OCI-LY7 (cell line): ENCODE data around the gene LRRC36. TPM values are rescaled to one million over a fixed set of nuclear protein-coding genes. Genes with fewer than 3 reads are reported as not detected.

Experiments used
- BruUV-seq: library from RNA; stranded (reverse); fragments of 400-500 nt; replicated peaks from 2 replicates; lab custom pipeline; 2021; lab: Mats Ljungman, UMichigan
- CTCF ChIA-PET: fragments of 300-600 bp; sonication (Branson Sonifier 250); formaldehyde crosslinking; loops from one replicate; lab custom pipeline; 2022; ENCODE audit warnings: antibody characterized with exemption; ENCODE audit not compliant: unreplicated experiment; lab: Charles Lee
- POLR2A ChIA-PET: fragments of 300-600 bp; sonication (Branson Sonifier 250); formaldehyde crosslinking; loops from one replicate; lab custom pipeline; 2022; ENCODE audit warnings: antibody characterized with exemption; lab: Charles Lee
- DNase-seq: peaks from one replicate; pipeline ENCODE4 v3.0.0-alpha.2; 2015; ENCODE audit warnings: low spot score
- H2AFZ ChIP-seq: fragments of 200-600 bp; sonication (generic), shearing (Covaris generic); 2 replicates; pipeline ENCODE4 v1.6.1; 2014; ENCODE audit warnings: mild to moderate bottlenecking, antibody characterized with exemption, low read length, moderate library complexity
- H3K27ac ChIP-seq: fragments of 200-600 bp; sonication (generic); 2 replicates; pipeline ENCODE4 v1.5.1; 2014; ENCODE audit warnings: mixed run types, low read depth, mild to moderate bottlenecking, moderate library complexity, low read length, inconsistent platforms; ENCODE audit not compliant: poor library complexity, severe bottlenecking
- H3K36me3 ChIP-seq: fragments of 200-600 bp; sonication (generic); 2 replicates; pipeline ENCODE4 v1.6.1; 2014; ENCODE audit warnings: mild to moderate bottlenecking, antibody characterized with exemption, low read length, moderate library complexity, mixed read lengths; ENCODE audit not compliant: insufficient read depth
- H3K4me1 ChIP-seq: fragments of 200-600 bp; sonication (generic); 2 replicates; pipeline ENCODE4 v1.5.1; 2014; ENCODE audit warnings: mild to moderate bottlenecking, low read length; ENCODE audit not compliant: insufficient read depth, poor library complexity, severe bottlenecking
- H3K4me2 ChIP-seq: fragments of 200-600 bp; sonication (generic); 2 replicates; pipeline ENCODE4 v1.6.1; 2014; ENCODE audit warnings: mild to moderate bottlenecking, low read length
- H3K4me3 ChIP-seq: fragments of 200-600 bp; sonication (generic); 2 replicates; pipeline ENCODE4 v1.5.1; 2014; ENCODE audit warnings: mild to moderate bottlenecking, low read depth, low read length; ENCODE audit not compliant: poor library complexity, severe bottlenecking
- H3K79me2 ChIP-seq: fragments of 200-600 bp; sonication (generic); 2 replicates; pipeline ENCODE4 v1.6.1; 2016; ENCODE audit warnings: low read depth, mild to moderate bottlenecking, low read length, moderate library complexity, mixed read lengths; ENCODE audit not compliant: insufficient read depth
- H3K9me2 ChIP-seq: fragments of 200-600 bp; sonication (generic); 2 replicates; pipeline ENCODE4 v1.6.1; 2016; ENCODE audit warnings: mild to moderate bottlenecking, low read length, mixed read lengths; ENCODE audit not compliant: insufficient read depth
- H3K9me3 ChIP-seq: fragments of 200-600 bp; sonication (generic); 2 replicates; pipeline ENCODE4 v1.6.1; 2014; ENCODE audit warnings: mild to moderate bottlenecking, mixed run types, low read length, mixed read lengths
- H4K20me1 ChIP-seq: fragments of 200-600 bp; sonication (generic); 2 replicates; pipeline ENCODE4 v1.6.1; 2014; ENCODE audit warnings: mild to moderate bottlenecking, antibody characterized with exemption, low read length, moderate library complexity, mixed read lengths; ENCODE audit not compliant: insufficient read depth
- CTCF ChIP-seq: fragments of 200-600 bp; sonication (generic); conservative IDR thresholded peaks from 2 replicates; pipeline ENCODE4 v1.5.1; 2014; ENCODE audit warnings: mild to moderate bottlenecking, antibody characterized with exemption, low read length, moderate library complexity, mixed read lengths
- EZH2phosphoT487 ChIP-seq: fragments of 200-600 bp; sonication (generic); IDR thresholded peaks from 2 replicates; pipeline ENCODE4 v1.6.1; 2018; ENCODE audit warnings: low read depth, borderline replicate concordance, mild to moderate bottlenecking, mixed run types, antibody characterized with exemption, low read length, moderate library complexity, mixed read lengths
- intact Hi-C: fragments of 100-400 bp; cut with micrococcal nuclease; formaldehyde crosslinking; loops from one replicate; pipeline ENCODE4 v1.10.0; 2022; ENCODE audit not compliant: unreplicated experiment
- total RNA-seq, 2 experiments: library from RNA; depleted of rRNA in 1 of 2; stranded (reverse); fragments of >200 nt in 1 of 2; shearing (Covaris generic) in 1 of 2; gene quantifications; 2 replicates each; pipeline ENCODE4 v1.2.3, GENCODE V29; 2014 to 2022

The LRRC36 gene
- total RNA-seq, 2 experiments from 2014 or later: not detected

- POLR2A ChIA-PET: no interaction called here
- Histone ChIP-seq H3K4me1 (no peaks in the 10 kb centered on the region), H3K36me3 (no peaks in the 10 kb centered on the region), H3K27ac (no peak overlapping the region), H3K9me2 (no peaks in the 10 kb centered on the region), H3K4me2 (no peak overlapping the region), H3K79me2 (no peaks in the 10 kb centered on the region), H3K4me3 (no peak overlapping the region), H3K9me3 (no peaks in the 10 kb centered on the region), H2AFZ (no peak overlapping the region), H4K20me1 (no peaks in the 10 kb centered on the region)
- no TSS peak for BruUV-seq
- DNase-seq: no peak
- CTCF ChIA-PET: no interaction called here
- intact Hi-C loops: no loop called here
- TF ChIP-seq EZH2phosphoT487 (no peak), CTCF (no peak)
These were observed 96.4 kb downstream of the LRRC36 start for GRCh38 chr16:67423015-67423414.

- H3K4me2 ChIP-seq: no peak overlapping the region
- no peak overlapping the region for H2AFZ ChIP-seq
- H3K4me1 ChIP-seq: no peaks in the 10 kb centered on the region
- H3K4me3 ChIP-seq: no peak overlapping the region
- no peaks in the 10 kb centered on the region for H3K79me2 ChIP-seq
- no peak for DNase-seq
- intact Hi-C loops: no loop called here
- H3K36me3 ChIP-seq: no peaks in the 10 kb centered on the region
- BruUV-seq: no TSS peak
- no peaks in the 10 kb centered on the region for H3K9me3 ChIP-seq
- no peaks in the 10 kb centered on the region for H4K20me1 ChIP-seq
- H3K9me2 ChIP-seq: no peaks in the 10 kb centered on the region
- CTCF ChIA-PET: no interaction called here
- no peak overlapping the region for H3K27ac ChIP-seq
- TF ChIP-seq CTCF (no peak), EZH2phosphoT487 (no peak)
- POLR2A ChIA-PET: no interaction called here
These were observed 97.1 kb downstream of the LRRC36 start for GRCh38 chr16:67423611-67424260.

GRCh38 chr16:67424261-67424615 is 97.6 kb downstream of the LRRC36 start:
- ChIA-PET POLR2A (interaction anchor here (0.6 kb wide), 1 partner anchor 74 kb away, joined by 5 read pairs; no protein-coding TSS in a partner anchor), CTCF (no interaction called here)
- Histone ChIP-seq H3K4me3 (no peak overlapping the region), H3K4me1 (no peaks in the 10 kb centered on the region), H3K27ac (no peak overlapping the region), H3K36me3 (no peaks in the 10 kb centered on the region), H3K4me2 (no peak overlapping the region), H3K9me3 (no peaks in the 10 kb centered on the region), H3K9me2 (no peaks in the 10 kb centered on the region), H2AFZ (no peak overlapping the region), H4K20me1 (no peaks in the 10 kb centered on the region), H3K79me2 (no peaks in the 10 kb centered on the region)
- no TSS peak for BruUV-seq
- intact Hi-C loops: no loop called here
- DNase-seq: no peak
- TF ChIP-seq EZH2phosphoT487 (no peak), CTCF (no peak)
